Superior temporal gyrus (tissue), 1 donor: ENCODE results near the gene C3orf85.

Experiments used
- DNase-seq: peaks from one replicate; pipeline ENCODE4 v3.0.0-alpha.2; 2016; ENCODE audit errors: extremely low spot score

C3orf85 gene

GRCh38 chr3:109152320-109152719, 15.8 kb downstream of the C3orf85 start:
- DNase-seq: no peak

GRCh38 chr3:109154979-109155378, 18.5 kb downstream of the C3orf85 start:
- DNase-seq: no peak

GRCh38 chr3:109155828-109156227, 19.3 kb downstream of the C3orf85 start:
- DNase-seq: no peak

- no peak for DNase-seq
Observed at GRCh38 chr3:109161487-109162123, 25.1 kb downstream of the C3orf85 start.

- no peak for DNase-seq
Observed at GRCh38 chr3:109165905-109166304, 29.4 kb downstream of the C3orf85 start.

- no peak for DNase-seq
Observed at GRCh38 chr3:109171479-109171878, 35.0 kb downstream of the C3orf85 start.

GRCh38 chr3:109175411-109175810, 38.9 kb downstream of the C3orf85 start:
- no peak for DNase-seq

GRCh38 chr3:109176726-109177125, 40.2 kb downstream of the C3orf85 start:
- DNase-seq: no peak

- no peak for DNase-seq
Observed at GRCh38 chr3:109177908-109178307, 41.4 kb downstream of the C3orf85 start.

- DNase-seq: no peak
Observed at GRCh38 chr3:109178708-109179107, 42.2 kb downstream of the C3orf85 start.

GRCh38 chr3:109184726-109185125, 48.2 kb downstream of the C3orf85 start:
- DNase-seq: no peak

- no peak for DNase-seq
Observed at GRCh38 chr3:109187390-109187789, 50.9 kb downstream of the C3orf85 start.

- no peak for DNase-seq
Observed at GRCh38 chr3:109188741-109189140, 52.2 kb downstream of the C3orf85 start.

- no peak for DNase-seq
Observed at GRCh38 chr3:109191421-109191820, 54.9 kb downstream of the C3orf85 start.

- no peak for DNase-seq
Observed at GRCh38 chr3:109195815-109196214, 59.3 kb downstream of the C3orf85 start.
